IMR-90 (cell line): Measurements from ENCODE around the gene PDE4B. TPM values are rescaled to one million over a fixed set of nuclear protein-coding genes. Genes with fewer than 3 reads are reported as not detected.

Experiments
- ATAC-seq: fragments of 200-7000 bp; cut with Tn5 transposase; 2 replicates; pipeline ENCODE4 v1.9.1; 2020; ENCODE audit warnings: low read depth, mild to moderate bottlenecking, moderate library complexity
- BruUV-seq: library from RNA; stranded (reverse); fragments of 400-500 nt; replicated peaks from 2 replicates; lab custom pipeline; 2021; lab: Mats Ljungman, UMichigan
- CTCF ChIA-PET: fragments of 300-600 bp; formaldehyde crosslinking; extraction: SDS; loops from one replicate; lab custom pipeline; 2021; ENCODE audit warnings: antibody characterized with exemption; lab: Yijun Ruan, JAX
- POLR2A ChIA-PET: fragments of 300-600 bp; sonication (Branson Sonifier 250); formaldehyde crosslinking; loops from one replicate; lab custom pipeline; 2022; ENCODE audit warnings: antibody characterized with exemption; ENCODE audit not compliant: unreplicated experiment; lab: Charles Lee
- DNase-seq: peaks from one replicate; pipeline ENCODE4 v3.0.0; 2013
- H2AFZ ChIP-seq: replicated peaks from 2 replicates; pipeline ENCODE3; 2013; ENCODE audit warnings: low read length, mild to moderate bottlenecking; ENCODE audit not compliant: poor library complexity
- H2AK5ac ChIP-seq: 2 replicates; pipeline ENCODE4 v1.6.1; 2013; ENCODE audit warnings: low read depth, low read length, inconsistent platforms
- H2AK9ac ChIP-seq: replicated peaks from 2 replicates; pipeline ENCODE3; 2013; ENCODE audit warnings: mild to moderate bottlenecking, low read depth, low read length, moderate library complexity; ENCODE audit not compliant: poor library complexity
- H2BK120ac ChIP-seq: 2 replicates; pipeline ENCODE4 v1.6.1; 2013; ENCODE audit warnings: low read depth, low read length, inconsistent platforms
- H2BK15ac ChIP-seq: 3 replicates; pipeline ENCODE4 v1.6.1; 2013; ENCODE audit warnings: low read depth, low read length, inconsistent platforms
- H2BK20ac ChIP-seq: 2 replicates; pipeline ENCODE4 v1.6.1; 2013; ENCODE audit warnings: low read depth, mild to moderate bottlenecking, inconsistent platforms, low read length, moderate library complexity
- H2BK5ac ChIP-seq: 2 replicates; pipeline ENCODE4 v1.6.1; 2013; ENCODE audit warnings: mild to moderate bottlenecking, low read depth, low read length, inconsistent platforms; ENCODE audit not compliant: poor library complexity, severe bottlenecking
- H3K14ac ChIP-seq: replicated peaks from 2 replicates; pipeline ENCODE4 v1.6.1; 2013; ENCODE audit warnings: low read depth, low read length, inconsistent platforms
- H3K18ac ChIP-seq: 2 replicates; pipeline ENCODE4 v1.6.1; 2013; ENCODE audit warnings: low read depth, low read length, control low read depth
- H3K23ac ChIP-seq: 2 replicates; pipeline ENCODE4 v1.6.1; 2013; ENCODE audit warnings: low read depth, low read length, inconsistent platforms
- H3K27ac ChIP-seq: 2 replicates; pipeline ENCODE4 v1.5.1; 2013; ENCODE audit warnings: mild to moderate bottlenecking, control low read depth, low read length; ENCODE audit not compliant: insufficient read depth
- H3K27me3 ChIP-seq: 2 replicates; pipeline ENCODE4 v1.6.1; 2013; ENCODE audit warnings: low read length; ENCODE audit not compliant: control insufficient read depth, insufficient read depth
- H3K36me3 ChIP-seq: 2 replicates; pipeline ENCODE4 v1.6.1; 2013; ENCODE audit warnings: low read length, mixed read lengths; ENCODE audit not compliant: control insufficient read depth, insufficient read depth
- H3K4ac ChIP-seq: 2 replicates; pipeline ENCODE4 v1.6.1; 2013; ENCODE audit warnings: low read depth, low read length, inconsistent platforms
- H3K4me1 ChIP-seq: 2 replicates; pipeline ENCODE4 v1.6.1; 2013; ENCODE audit warnings: low read length, mixed read lengths; ENCODE audit not compliant: control insufficient read depth, insufficient read depth
- H3K4me2 ChIP-seq: 2 replicates; pipeline ENCODE4 v1.6.1; 2013; ENCODE audit warnings: low read depth, mild to moderate bottlenecking, control low read depth, low read length, moderate library complexity
- H3K4me3 ChIP-seq: 2 replicates; pipeline ENCODE4 v1.5.1; 2013; ENCODE audit warnings: low read depth, mild to moderate bottlenecking, control low read depth, low read length, moderate library complexity; ENCODE audit not compliant: insufficient read depth
- H3K56ac ChIP-seq: 2 replicates; pipeline ENCODE4 v1.6.1; 2013; ENCODE audit warnings: low read length, inconsistent platforms; ENCODE audit not compliant: insufficient read depth; ENCODE audit errors: extremely low read depth
- H3K79me1 ChIP-seq, 2 experiments: 2 replicates each; pipeline ENCODE4 v1.6.1; 2013; ENCODE audit warnings: low read length in 2 of 2, inconsistent platforms in 1 of 2, low read depth in 1 of 2
- H3K9ac ChIP-seq: 2 replicates; pipeline ENCODE4 v1.6.1; 2013; ENCODE audit warnings: low read depth, low read length, control low read depth
- H3K9me1 ChIP-seq: 2 replicates; pipeline ENCODE4 v1.6.1; 2013; ENCODE audit warnings: low read length, inconsistent platforms; ENCODE audit not compliant: insufficient read depth
- H3K9me3 ChIP-seq: 2 replicates; pipeline ENCODE4 v1.6.1; 2013; ENCODE audit warnings: low read length; ENCODE audit not compliant: control insufficient read depth, insufficient read depth
- H4K20me1 ChIP-seq: 2 replicates; pipeline ENCODE4 v1.6.1; 2013; ENCODE audit warnings: low read length, inconsistent platforms; ENCODE audit not compliant: insufficient read depth
- H4K5ac ChIP-seq: 2 replicates; pipeline ENCODE4 v1.6.1; 2013; ENCODE audit warnings: mild to moderate bottlenecking, low read depth, low read length, control low read depth
- H4K8ac ChIP-seq, 2 experiments: 2 replicates each; pipeline ENCODE4 v1.6.1; 2013; ENCODE audit warnings: low read depth in 2 of 2, low read length in 2 of 2, control low read depth in 1 of 2, inconsistent platforms in 1 of 2
- H4K91ac ChIP-seq: 2 replicates; pipeline ENCODE4 v1.6.1; 2013; ENCODE audit warnings: low read depth, low read length, inconsistent platforms; ENCODE audit not compliant: insufficient read depth
- BHLHE40 ChIP-seq: fragments of 150-350 bp; IDR thresholded peaks from 2 replicates; pipeline ENCODE4 v1.6.1; 2016; ENCODE audit warnings: mild to moderate bottlenecking, low read depth, low read length
- CEBPB ChIP-seq: IDR thresholded peaks from 2 replicates; pipeline ENCODE4 v1.6.1; 2012; ENCODE audit warnings: low read depth, low read length, improper control_type of control experiment
- MXI1 ChIP-seq: IDR thresholded peaks from 2 replicates; pipeline ENCODE4 v1.6.1; 2012; ENCODE audit warnings: low read depth, mild to moderate bottlenecking, low read length, moderate library complexity, borderline replicate concordance
- POLR2A ChIP-seq: IDR thresholded peaks from 2 replicates; pipeline ENCODE4 v1.6.1; 2012; ENCODE audit warnings: mild to moderate bottlenecking, low read depth, low read length
- RCOR1 ChIP-seq: IDR thresholded peaks from 2 replicates; pipeline ENCODE4 v1.6.1; 2012; ENCODE audit warnings: mild to moderate bottlenecking, low read length, improper control_type of control experiment; ENCODE audit not compliant: insufficient replicate concordance
- WGBS, 2 experiments: methylation state at CpG; one replicate each; pipeline versions ENCODE4 v1.1.5 to v1.1.7; 2013; ENCODE audit warnings: missing lambda C conversion rate in 2 of 2; ENCODE audit not compliant: insufficient read length in 1 of 2; ENCODE audit errors: extremely low coverage in 2 of 2; 5-methylcytosine and 5-hydroxymethylcytosine counted together
- dilution Hi-C: fragments of 300-500 bp; cut with HindIII; formaldehyde crosslinking; loops from one replicate; pipeline ENCODE4 v1.14.3; 2018; ENCODE audit warnings: low sequenced_read_pairs; ENCODE audit not compliant: unreplicated experiment
- in situ Hi-C: fragments of 300-500 bp; cut with MboI; formaldehyde crosslinking; loops from 3 replicates; pipeline ENCODE4 v1.14.3; 2019; ENCODE audit warnings: low sequenced_read_pairs, inconsistent platforms, mixed read lengths
- intact Hi-C: fragments of 100-400 bp; cut with micrococcal nuclease; formaldehyde crosslinking; loops from 2 replicates; pipeline ENCODE4 v1.10.0; 2022
- polyA plus RNA-seq, 3 experiments: library from polyadenylated mRNA; depleted of rRNA; stranded (reverse); fragments of >200 nt; gene quantifications; 2 replicates each; pipeline ENCODE4 v1.2.3, GENCODE V29; 2012; ENCODE audit warnings: low replicate concordance in 1 of 3
- total RNA-seq: library from RNA; depleted of rRNA; stranded (reverse); fragments of >200 nt; gene quantifications from 2 replicates; pipeline ENCODE4 v1.2.3, GENCODE V29; 2012

The PDE4B gene
- total and polyA plus RNA-seq, 2 of the 4 experiments (the other 2 are of a cell fraction): 5.8 to 21.3 TPM

DNA sequence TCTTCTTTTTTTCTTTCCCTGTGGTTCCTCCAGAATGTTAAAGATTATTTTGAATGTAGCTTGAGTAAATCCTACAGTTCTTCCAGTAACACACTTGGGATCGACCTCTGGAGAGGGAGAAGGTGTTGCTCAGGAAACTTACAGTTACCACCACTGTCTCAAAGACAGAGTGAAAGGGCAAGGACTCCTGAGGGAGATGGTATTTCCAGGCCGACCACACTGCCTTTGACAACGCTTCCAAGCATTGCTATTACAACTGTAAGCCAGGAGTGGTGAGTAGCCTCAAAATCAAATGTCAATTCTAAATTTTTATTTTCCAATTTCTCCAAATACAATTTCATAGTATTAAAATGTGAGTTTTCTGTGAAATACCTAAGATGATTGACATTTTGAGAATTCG is 125.9 kb downstream of the PDE4B start:
- no peak overlapping the region for H2BK20ac ChIP-seq
- H3K36me3 ChIP-seq: no peaks in the 10 kb centered on the region
- ChIA-PET POLR2A (no interaction called here), CTCF (no interaction called here)
- no peak overlapping the region for H3K9ac ChIP-seq
- no peak overlapping the region for H4K91ac ChIP-seq
- no peak overlapping the region for H2BK5ac ChIP-seq
- no peak overlapping the region for H2AK5ac ChIP-seq
- no peak overlapping the region for H3K4ac ChIP-seq
- H3K18ac ChIP-seq: no peak overlapping the region
- in situ Hi-C loops (no loop called here), dilution Hi-C loops (no loop called here), intact Hi-C loops (no loop called here)
- no peak for DNase-seq
- TF ChIP-seq CEBPB (no peak), MXI1 (no peak), RCOR1 (no peak), POLR2A (no peak), BHLHE40 (no peak)
- no peak overlapping the region for H3K23ac ChIP-seq
- H4K5ac ChIP-seq: no peak overlapping the region
- H2AFZ ChIP-seq: no peak overlapping the region
- no CpG with 5 or more reads among the region's 4 CpGs for WGBS, 2 experiments
- no peak overlapping the region for H3K27ac ChIP-seq
- ATAC-seq: no peak
- no peak overlapping the region for H2BK120ac ChIP-seq
- no TSS peak for BruUV-seq
- no peak overlapping the region for H3K56ac ChIP-seq
- H3K79me1 ChIP-seq: no peaks in the 10 kb centered on the region
- H3K4me2 ChIP-seq: no peak overlapping the region
- H3K14ac ChIP-seq: no peak overlapping the region
- no peaks in the 10 kb centered on the region for H3K9me1 ChIP-seq
- no peaks in the 10 kb centered on the region for H3K27me3 ChIP-seq
- H3K9me3 ChIP-seq: no peaks in the 10 kb centered on the region
- no peak overlapping the region for H2BK15ac ChIP-seq
- no peaks in the 10 kb centered on the region for H3K4me1 ChIP-seq
- H3K4me3 ChIP-seq: no peak overlapping the region
- H2AK9ac ChIP-seq: no peak overlapping the region
- no peak overlapping the region for H4K8ac ChIP-seq
- H4K20me1 ChIP-seq: no peaks in the 10 kb centered on the region
